SU-DHL-6 (cell line): Measurements from ENCODE around the gene KIDINS220.

Source experiments
- CTCF ChIP-seq: fragments of 200-600 bp; sonication (generic); IDR thresholded peaks from one replicate; pipeline ENCODE4 v1.5.1; 2017; ENCODE audit warnings: antibody characterized with exemption, mild to moderate bottlenecking, low read length, moderate library complexity; ENCODE audit not compliant: insufficient read depth, poor library complexity, severe bottlenecking
- EZH2phosphoT487 ChIP-seq: fragments of 200-600 bp; sonication (generic), shearing (Covaris generic); conservative IDR thresholded peaks from 2 replicates; pipeline ENCODE4 v1.6.1; 2018; ENCODE audit warnings: mild to moderate bottlenecking, antibody characterized with exemption, low read length, moderate library complexity, mixed read lengths

DNA sequence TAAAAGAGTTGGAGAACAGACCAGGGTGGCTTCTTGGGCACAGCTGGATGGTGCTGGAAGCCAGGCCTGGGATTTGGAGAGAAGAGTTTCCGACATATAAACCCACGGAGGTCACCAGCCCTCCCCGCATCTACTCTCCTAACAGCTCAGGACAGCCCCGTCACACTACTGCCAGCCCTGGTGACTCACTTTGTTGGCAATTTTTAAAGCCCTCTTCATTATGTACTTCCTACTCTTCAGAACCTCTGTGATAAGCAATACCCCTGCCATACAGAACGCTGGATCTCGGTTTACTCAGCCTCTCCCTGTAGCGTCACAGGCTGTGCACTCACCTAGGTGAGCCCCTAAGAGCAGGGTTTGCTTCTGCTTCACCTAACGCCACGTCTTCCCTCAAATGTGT lies 107.5 kb downstream of the KIDINS220 start:
- TF ChIP-seq CTCF, result no peak
- no peak for TF ChIP-seq EZH2phosphoT487
